ENCODE measurements around the gene ROBO2.
A peak's percentile ranks its signal among the peaks of the same experiment; 100 is the strongest.

Gene ROBO2

DNA sequence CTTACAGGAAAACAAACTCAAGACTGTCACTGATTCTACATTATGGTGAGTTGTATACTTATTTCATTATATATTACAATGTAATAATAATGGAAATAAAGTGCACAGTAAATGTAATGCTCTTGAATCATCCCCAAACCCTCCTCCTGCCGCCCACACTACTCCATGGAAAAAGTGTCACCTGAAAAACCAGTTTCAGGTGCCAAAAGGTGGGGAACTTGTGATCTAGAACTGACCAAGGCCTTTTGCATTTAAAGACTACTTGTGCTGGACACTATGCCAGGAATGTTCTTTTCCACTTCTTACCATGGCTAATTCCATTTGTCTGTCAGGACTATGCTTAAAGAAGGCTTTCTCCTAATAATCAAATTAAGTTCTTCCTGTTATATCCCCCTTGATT lies 32.3 kb downstream of the ROBO2 start:
- POLR2A ChIA-PET (ENCODE audit: low non-redundant PET) = no interaction called here
- no peak overlapping the region for H3K27ac ChIP-seq
- DNase-seq (ENCODE audit: low spot score) = no peak
- TF ChIP-seq, protein P1, sequence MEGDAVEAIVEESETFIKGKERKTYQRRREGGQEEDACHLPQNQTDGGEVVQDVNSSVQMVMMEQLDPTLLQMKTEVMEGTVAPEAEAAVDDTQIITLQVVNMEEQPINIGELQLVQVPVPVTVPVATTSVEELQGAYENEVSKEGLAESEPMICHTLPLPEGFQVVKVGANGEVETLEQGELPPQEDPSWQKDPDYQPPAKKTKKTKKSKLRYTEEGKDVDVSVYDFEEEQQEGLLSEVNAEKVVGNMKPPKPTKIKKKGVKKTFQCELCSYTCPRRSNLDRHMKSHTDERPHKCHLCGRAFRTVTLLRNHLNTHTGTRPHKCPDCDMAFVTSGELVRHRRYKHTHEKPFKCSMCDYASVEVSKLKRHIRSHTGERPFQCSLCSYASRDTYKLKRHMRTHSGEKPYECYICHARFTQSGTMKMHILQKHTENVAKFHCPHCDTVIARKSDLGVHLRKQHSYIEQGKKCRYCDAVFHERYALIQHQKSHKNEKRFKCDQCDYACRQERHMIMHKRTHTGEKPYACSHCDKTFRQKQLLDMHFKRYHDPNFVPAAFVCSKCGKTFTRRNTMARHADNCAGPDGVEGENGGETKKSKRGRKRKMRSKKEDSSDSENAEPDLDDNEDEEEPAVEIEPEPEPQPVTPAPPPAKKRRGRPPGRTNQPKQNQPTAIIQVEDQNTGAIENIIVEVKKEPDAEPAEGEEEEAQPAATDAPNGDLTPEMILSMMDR (conservative IDR thresholded peaks at IDR 0.05; ENCODE audit: low read depth) = no peak
- CTCF ChIA-PET = no interaction called here

- no peak overlapping the region for H3K27ac ChIP-seq
- CTCF ChIA-PET = no interaction called here
- DNase-seq (ENCODE audit: low spot score) = no peak
- TF ChIP-seq, protein P1 (conservative IDR thresholded peaks at IDR 0.05; ENCODE audit: low read depth) = no peak
- POLR2A ChIA-PET (ENCODE audit: low non-redundant PET) = no interaction called here
Observed at GRCh38 chr3:77078279-77078678, 38.4 kb downstream of the ROBO2 start.

DNA sequence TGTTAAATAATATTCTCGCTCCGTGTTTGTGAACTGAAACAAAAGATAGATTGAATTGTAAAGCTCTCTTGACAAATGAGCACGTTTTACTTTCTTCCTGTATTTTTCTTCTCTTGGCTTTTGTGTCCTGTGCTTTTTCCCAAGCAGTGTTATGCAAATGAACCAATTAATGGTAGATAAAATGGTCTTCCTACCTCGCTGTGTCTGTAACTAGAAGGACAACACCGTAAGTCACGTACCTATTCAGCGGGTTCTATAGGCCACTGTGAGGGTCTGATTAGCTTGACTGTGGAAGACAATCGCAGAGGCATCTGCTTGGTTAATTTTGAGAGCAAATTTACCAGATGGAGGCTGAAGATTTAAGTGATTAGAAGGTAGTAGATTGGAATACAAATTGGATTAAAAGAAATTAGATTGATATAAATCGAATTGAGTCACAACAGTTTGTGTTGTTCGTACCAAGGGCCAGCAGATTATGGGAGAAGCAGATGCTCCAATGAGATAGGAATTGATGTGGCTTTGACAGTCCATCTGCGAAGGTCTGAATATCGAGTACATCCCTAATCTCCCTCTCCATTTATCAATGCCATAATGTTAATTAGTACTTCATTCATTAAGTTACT lies 40.2 kb downstream of the ROBO2 start:
- no peak for DNase-seq (ENCODE audit: low spot score)
- POLR2A ChIA-PET (ENCODE audit: low non-redundant PET) = no interaction called here
- H3K27ac ChIP-seq = no peak overlapping the region

DNA sequence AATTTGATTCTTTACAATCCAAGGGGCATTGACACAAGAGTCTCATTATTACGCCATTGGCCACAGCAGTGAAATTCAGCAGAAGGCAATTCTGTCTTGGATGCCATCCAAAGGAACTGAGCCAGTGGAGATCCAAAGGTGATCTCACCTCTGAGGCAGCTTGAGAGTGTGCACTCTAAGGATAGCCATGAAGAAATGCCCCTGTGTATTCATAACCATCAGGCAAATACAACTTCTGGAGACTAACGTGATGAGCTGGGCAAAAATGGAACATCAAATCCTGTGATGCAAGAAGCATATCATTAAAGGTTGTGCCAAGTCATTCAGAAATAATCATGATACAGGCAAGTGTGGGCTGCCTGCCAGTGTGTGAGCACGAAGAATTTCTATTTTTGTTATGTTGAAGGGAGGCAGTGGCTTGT lies 41.4 kb downstream of the ROBO2 start:
- H3K27ac ChIP-seq = no peak overlapping the region
- DNase-seq (ENCODE audit: low spot score) = peak; percentile 14
- CTCF ChIA-PET = no interaction called here
- TF ChIP-seq, protein P1 (conservative IDR thresholded peaks at IDR 0.05; ENCODE audit: low read depth) = no peak
- POLR2A ChIA-PET (ENCODE audit: low non-redundant PET) = no interaction called here

More for the DNA sequence above, 40.2 kb downstream of the ROBO2 start:
- TF ChIP-seq, protein P1 (conservative IDR thresholded peaks at IDR 0.05; ENCODE audit: low read depth) = no peak
- CTCF ChIA-PET = no interaction called here

DNA sequence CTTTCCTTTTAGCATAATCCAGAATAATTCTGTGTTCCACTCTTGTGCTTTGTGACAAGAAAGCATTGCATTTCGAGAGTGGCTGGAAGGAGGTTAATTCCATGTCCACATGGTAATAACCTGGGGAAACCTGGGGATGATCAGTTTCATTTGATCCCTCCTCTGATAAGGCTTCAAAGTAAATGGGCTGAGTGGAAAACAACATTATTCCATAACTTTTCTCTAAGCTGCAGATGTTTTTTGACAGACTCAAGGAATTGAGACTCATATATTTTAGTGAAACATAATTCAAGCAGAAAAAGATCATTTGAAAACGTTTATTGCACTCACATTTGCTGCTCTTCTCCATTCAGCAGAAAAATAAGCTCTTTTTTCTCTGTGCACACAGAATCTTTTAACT lies 44.6 kb downstream of the ROBO2 start:
- no peak for DNase-seq (ENCODE audit: low spot score)
- ChIA-PET POLR2A (ENCODE audit: low non-redundant PET) (no interaction called here), CTCF (interaction anchor here (0.5 kb wide), 1 partner anchor 404 kb away, joined by 9 read pairs; no protein-coding TSS in a partner anchor)
- TF ChIP-seq, protein P1 (conservative IDR thresholded peaks at IDR 0.05; ENCODE audit: low read depth) = no peak
- H3K27ac ChIP-seq = no peak overlapping the region

- ChIA-PET POLR2A (ENCODE audit: low non-redundant PET) (no interaction called here), CTCF (no interaction called here)
- TF ChIP-seq, protein P1 (conservative IDR thresholded peaks at IDR 0.05; ENCODE audit: low read depth) = no peak
- no peak overlapping the region for H3K27ac ChIP-seq
- DNase-seq (ENCODE audit: low spot score) = no peak
Observed at GRCh38 chr3:77086408-77086807, 46.5 kb downstream of the ROBO2 start.
